Daoy (cell line): ENCODE results near the gene SLC9C2. TPM values are rescaled to one million over a fixed set of nuclear protein-coding genes. Genes with fewer than 3 reads are reported as not detected.
"Not testable (repeated sequence)": the region's sequence is repeated elsewhere in the genome, so short reads cannot be mapped to it uniquely, and the experiment has no call there.

Experiments
- DNase-seq: peaks from one replicate; pipeline ENCODE4 v3.0.0-alpha.2; 2015; ENCODE audit warnings: low read depth
- total RNA-seq: library from RNA; depleted of rRNA; stranded (reverse); fragments of >200 nt; shearing (Covaris generic); gene quantifications from 2 replicates; pipeline ENCODE4 v1.2.3, GENCODE V29; 2014

The SLC9C2 gene
- total RNA-seq, 1 experiment from 2014 or later: not detected

GRCh38 chr1:173527151-173527826 is 75.6 kb downstream of the SLC9C2 start:
- peak; percentile 13 for DNase-seq

GRCh38 chr1:173525926-173526325 is 76.9 kb downstream of the SLC9C2 start:
- no peak for DNase-seq

GRCh38 chr1:173523329-173523728 is 79.5 kb downstream of the SLC9C2 start:
- no peak for DNase-seq

DNA sequence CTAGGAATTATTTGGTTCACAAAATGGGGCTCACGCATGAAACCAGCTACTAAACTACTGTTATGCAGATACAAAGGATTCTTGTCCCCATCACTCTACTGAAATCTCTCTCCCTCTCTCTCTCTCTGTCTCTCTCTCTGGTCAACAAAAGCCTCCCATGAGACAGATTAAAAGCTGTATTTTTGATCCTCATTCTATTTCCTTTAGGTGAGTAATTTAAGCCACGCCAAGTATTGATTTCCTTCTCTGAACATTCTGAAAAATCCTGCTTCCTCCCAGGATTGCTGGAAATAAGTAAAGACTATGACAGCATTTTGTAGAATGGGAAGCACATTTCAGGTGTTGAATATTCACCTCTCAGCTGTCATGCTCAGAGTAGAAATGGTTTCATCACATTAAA is 82.1 kb downstream of the SLC9C2 start:
- no peak for DNase-seq

DNA sequence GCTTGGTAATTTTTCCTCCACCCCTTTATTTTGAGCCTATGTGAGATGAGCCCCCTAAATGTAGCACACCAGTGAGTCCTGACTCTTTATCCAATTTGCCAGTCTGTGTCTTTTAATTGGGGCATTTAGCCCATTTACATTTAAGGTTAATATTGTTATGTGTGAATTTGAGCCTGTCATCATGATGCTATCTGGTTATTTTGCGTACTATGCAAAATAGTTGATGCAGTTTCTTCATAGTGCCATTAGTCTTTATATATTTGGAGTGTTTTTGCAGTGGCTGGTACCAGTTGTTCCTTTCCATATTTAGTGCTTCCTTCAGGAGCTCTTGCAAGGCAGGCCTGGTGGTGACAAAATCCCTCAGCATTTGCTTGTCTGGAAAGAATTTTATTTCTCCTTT is 88.4 kb downstream of the SLC9C2 start:
- DNase-seq: not testable (repeated sequence)

DNA sequence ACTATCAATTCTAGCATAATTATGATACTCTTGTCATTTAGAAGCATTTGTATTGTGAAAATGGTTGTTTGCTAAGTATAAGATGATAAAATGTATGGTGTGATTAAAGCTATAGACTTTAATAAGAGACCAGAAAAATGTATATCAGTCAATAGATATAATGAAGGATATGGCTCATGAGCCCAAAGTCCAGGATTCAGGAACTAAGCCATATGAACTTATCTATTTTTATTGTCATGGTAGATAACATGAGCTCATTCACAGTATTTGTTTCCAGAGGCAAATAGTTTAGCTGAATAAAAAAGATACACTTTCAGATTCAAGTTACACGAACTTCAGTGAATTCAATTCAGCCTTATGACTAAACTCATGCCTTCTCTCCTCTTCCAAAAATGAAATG is 93.1 kb downstream of the SLC9C2 start:
- DNase-seq: no peak

GRCh38 chr1:173508541-173508940 is 94.3 kb downstream of the SLC9C2 start:
- no peak for DNase-seq

- peak; percentile 62 for DNase-seq
Observed at GRCh38 chr1:173507847-173508209, 95.0 kb downstream of the SLC9C2 start.

DNA sequence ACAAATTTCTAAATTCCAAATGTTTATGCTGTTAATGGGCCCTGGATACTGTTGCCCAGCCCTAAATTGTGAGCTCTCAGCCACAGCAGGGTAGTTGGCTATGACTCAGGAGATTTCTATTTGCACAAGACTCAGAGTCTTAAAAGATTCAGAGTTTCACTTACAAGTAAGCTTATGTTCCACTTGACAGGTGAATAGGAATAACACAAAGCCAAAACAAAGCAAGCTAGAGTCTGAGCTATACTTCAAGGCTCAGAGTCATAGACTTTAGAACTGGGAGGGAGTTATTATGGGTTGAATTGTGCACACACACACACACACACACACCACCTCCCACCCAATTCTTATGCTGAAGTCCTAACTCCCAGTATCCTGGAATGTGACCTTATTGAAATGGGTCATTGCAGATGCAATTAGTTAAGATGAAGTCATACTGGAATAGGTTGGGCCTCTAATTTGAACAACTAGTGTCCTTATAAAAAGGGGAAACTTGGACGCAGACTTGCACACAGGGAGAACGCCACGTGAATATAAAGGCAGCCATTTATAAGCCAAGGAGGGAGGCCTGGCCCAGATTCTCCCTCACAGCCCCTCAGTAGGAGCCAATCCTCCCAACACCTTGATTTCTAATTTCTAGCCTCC is 95.5 kb downstream of the SLC9C2 start:
- peak; percentile 81 for DNase-seq

DNA sequence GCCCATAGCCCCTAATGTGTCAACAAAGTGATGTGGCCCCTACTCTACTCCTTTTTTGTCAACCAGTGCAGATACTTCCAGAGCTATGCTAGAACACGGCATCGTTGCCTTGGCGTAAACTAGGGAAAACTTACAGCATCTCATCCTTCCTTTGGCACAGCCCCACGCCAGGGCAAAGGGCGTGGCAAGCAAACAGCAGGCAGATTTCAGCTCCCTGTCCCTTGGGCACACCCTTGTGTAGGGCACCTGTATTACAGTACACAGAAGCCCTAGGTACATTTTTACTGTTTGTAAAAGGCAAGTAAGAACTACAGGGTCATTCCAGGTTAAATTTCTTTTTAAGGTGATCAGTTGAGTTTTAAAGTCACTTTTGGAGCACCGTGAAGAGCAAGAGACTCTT is 96.4 kb downstream of the SLC9C2 start:
- peak; percentile 29 for DNase-seq

DNA sequence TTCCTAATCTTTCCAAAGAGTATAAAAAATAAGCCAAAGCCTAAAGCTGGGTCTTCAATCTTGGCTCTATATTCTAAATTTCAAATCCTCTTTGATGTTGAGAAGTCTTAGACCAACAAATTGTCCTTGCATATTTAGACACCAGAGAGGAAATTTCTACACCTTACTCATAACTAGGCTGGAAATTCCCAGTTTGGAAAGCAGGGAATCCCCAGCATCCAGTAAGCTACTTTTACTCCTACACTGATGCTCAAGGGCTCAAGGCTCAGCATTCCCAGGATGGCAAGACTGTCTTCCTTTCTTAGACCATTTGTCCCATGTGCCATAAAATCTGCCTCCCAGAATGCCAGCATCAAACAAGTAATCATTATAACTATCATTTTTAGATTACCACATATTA is 97.5 kb downstream of the SLC9C2 start:
- DNase-seq: peak; percentile 22

DNA sequence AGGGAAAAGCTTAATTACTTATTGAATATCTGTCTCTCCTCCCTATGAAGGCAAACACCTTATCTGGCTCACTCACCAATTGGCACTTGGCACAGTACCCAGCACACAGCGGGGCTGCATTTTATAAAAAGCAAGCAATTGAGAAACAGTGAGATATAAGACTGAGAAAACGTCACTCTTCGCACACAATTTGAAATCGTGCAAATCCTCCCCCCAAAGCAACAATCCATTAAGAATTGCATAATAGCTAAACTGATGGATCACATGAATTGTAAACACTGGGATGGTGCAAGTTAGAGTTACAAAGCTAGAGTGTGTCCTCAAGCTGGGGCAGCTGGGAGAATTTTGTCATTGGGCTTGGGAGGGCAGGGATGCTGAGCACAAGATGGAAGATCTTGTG is 98.6 kb downstream of the SLC9C2 start:
- no peak for DNase-seq

DNA sequence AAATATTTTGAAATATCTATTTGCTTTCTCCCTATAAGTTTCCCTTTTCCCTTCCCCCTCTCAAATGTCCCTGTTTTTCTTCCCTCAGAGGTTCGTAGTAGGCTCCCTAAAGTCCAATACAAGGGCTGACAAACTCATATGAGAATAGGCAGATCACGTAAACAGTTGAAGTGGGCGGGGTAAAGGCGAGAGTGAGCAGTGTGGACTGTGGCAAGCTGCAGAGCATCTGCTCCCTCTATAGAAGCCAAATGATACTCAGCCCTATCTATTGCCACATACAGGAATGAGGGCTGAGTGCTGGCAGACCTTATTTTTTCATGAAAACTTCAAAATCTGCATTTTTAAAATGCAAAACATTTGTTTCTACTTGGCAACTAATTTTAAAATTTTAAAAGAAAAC is 99.5 kb downstream of the SLC9C2 start:
- no peak for DNase-seq

GRCh38 chr1:173502104-173502503 is 100.8 kb downstream of the SLC9C2 start:
- no peak for DNase-seq

DNA sequence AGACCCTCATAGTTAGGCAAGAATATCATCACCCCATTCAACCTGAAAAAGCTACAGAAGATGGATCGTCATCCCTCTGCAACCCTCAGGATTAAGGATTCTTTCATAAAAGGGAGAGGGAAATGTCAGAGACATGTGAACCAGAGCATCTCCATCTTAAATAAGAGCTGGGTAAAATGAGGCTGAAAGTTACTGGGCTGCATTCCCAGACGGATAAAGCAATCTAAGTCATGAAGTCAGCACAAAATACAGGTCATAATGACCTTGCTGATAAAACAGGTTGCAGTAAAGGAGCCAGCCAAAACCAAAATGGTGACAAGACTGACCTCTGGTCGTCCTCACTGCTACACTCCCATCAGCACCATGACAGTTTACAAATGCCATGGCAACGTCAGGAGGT is 103.1 kb downstream of the SLC9C2 start:
- no peak for DNase-seq

- DNase-seq: no peak
Observed at GRCh38 chr1:173496757-173497320, 106.0 kb downstream of the SLC9C2 start.

DNA sequence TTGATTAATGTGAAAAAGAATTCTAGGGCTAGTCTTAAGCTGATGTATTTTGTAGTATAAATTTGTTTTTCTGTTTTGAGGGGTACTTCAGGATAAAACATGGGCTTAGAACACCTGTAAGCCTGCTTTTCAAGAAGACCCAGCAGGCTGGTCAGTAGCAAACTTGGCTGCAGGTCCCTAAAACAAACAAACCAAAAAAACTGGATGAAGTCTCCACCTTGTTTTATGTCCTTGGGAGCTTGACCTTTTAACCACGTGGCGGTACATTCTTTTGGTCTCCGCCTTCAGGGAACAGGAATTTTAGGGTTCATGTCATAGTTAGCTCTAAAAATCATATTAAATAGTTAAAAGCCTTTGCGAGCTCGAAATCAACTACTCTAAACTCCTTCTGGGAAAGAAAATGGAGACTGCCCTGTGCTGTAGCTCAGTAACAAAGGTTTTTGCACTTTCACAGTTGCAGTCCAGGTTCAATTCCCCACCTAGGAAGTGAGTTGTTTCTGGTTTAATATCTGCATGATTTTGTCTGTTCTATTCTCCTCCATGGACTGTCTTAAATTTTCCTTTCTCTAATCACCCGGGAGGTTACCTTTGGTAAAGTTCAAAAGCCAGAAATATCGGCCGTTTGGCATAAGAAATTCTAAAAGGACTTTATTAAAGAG is 107.1 kb downstream of the SLC9C2 start:
- no peak for DNase-seq

DNA sequence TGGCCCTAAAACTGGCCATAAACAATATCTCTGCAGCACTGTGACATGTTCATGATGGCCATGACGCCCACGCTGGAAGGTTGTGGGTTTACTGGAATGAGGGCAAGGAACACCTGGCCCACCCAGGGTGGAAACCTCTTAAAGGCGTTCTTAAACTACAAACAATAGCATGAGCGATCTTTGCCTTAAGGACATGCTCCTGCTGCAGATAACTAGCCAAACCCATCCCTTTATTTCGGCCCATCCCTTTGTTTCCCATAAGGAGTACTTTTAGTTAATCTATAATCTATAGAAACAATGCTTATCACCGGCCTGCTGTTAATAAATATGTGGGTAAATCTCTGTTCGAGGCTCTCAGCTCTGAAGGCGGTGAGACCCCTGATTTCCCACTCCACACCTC is 109.7 kb downstream of the SLC9C2 start:
- DNase-seq: not testable (repeated sequence)

GRCh38 chr1:173491508-173491907 is 111.4 kb downstream of the SLC9C2 start:
- DNase-seq: no peak

DNA sequence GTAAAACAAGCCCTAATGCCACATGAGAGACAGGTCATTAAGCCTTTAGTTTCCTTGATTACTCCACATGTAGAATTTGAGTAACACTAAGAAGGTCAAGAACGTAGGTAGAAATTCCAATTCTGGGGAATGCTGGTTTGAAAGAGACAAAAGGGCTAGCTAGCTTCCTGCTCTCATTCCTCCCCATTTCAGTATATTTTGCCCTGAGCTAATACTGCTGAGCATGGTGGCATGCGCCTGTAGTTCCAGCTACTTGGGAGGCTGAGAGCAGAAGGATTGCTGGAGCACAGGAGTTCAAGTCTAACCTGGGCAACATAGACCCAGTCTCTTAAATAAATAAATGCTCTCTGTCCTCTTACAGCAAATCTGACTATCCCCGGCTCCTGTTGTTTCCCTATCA is 112.9 kb downstream of the SLC9C2 start:
- DNase-seq: no peak

- DNase-seq: no peak
Observed at GRCh38 chr1:173489149-173489600, 113.7 kb downstream of the SLC9C2 start.

GRCh38 chr1:173488001-173488400 is 114.9 kb downstream of the SLC9C2 start:
- DNase-seq: no peak

- no peak for DNase-seq
Observed at GRCh38 chr1:173485401-173485800, 117.5 kb downstream of the SLC9C2 start.
